ENCODE measurements around the gene DCDC2B. TPM values are rescaled to one million over a fixed set of nuclear protein-coding genes. Genes with fewer than 3 reads are reported as not detected.

The DCDC2B gene
- total and polyA plus RNA-seq, 10 of the 15 experiments (the other 5 are each of a cell fraction or from before 2014, with no cell fraction given): 0.12 to 0.21 (median 0.15) TPM; not detected in 7

GRCh38 chr1:32205401-32206370 lies 3.2 kb upstream of the DCDC2B start, which contains the start of gene IQCC (continued):
- TF ChIP-seq CUX1 (IDR thresholded peaks at IDR 0.05; ENCODE audit: insufficient replicate concordance, low read depth, low read length) (no peak), YY1 (IDR thresholded peaks at IDR 0.05; ENCODE audit: low read depth, low read length) (peak; percentile 86), ZSCAN29 (IDR thresholded peaks at IDR 0.05) (no peak), DPF2 (IDR thresholded peaks at IDR 0.05) (peak; percentile 67; the same call in 1 of the 2 replicates), ZNF622 (IDR thresholded peaks at IDR 0.05) (no peak), RAD21 (IDR thresholded peaks at IDR 0.05; ENCODE audit: insufficient read depth, low read depth, low read length) (no peak), USF2 (IDR thresholded peaks at IDR 0.05; ENCODE audit: borderline replicate concordance, low read depth, low read length) (no peak), ZNF592 (IDR thresholded peaks at IDR 0.05) (no peak), ATF3 (IDR thresholded peaks at IDR 0.05; ENCODE audit: borderline replicate concordance, extremely low read depth, low read depth, low read length) (peak; percentile 80; the same call in 1 of the 2 replicates), JUNB (IDR thresholded peaks at IDR 0.05) (no peak), CTCF (IDR thresholded peaks at IDR 0.05 in 2 of 3, conservative IDR thresholded peaks at IDR 0.05 in 1 of 3; ENCODE audit: control insufficient read depth in 2 of 3, extremely low read depth in 1 of 3, insufficient read depth in 1 of 3, low read depth in 3 of 3, low read length in 3 of 3) (no peak), NBN (IDR thresholded peaks at IDR 0.05) (0 out of 2 replicates have a peak, but pooled peaks have one; percentile 62), FOS (IDR thresholded peaks at IDR 0.05; ENCODE audit: borderline replicate concordance, extremely low read depth, insufficient read length) (no peak), SRF (IDR thresholded peaks at IDR 0.05; ENCODE audit: low read depth in 2 of 2, low read length in 2 of 2) (peak in 1 of 2 experiments; percentile 61; a peak in 1 of 4 replicates), LARP7 (IDR thresholded peaks at IDR 0.05) (no peak; the same call in 1 of the 2 replicates), HCFC1 (IDR thresholded peaks at IDR 0.05; ENCODE audit: low read length) (peak; percentile 51; the same call in 1 of the 2 replicates)

All from GM12878 (cell line).